Cardiac muscle cell (in vitro differentiated cells and primary cell): ENCODE results near the gene LRRC2. TPM values are rescaled to one million over a fixed set of nuclear protein-coding genes. Genes with fewer than 3 reads are reported as not detected.

Experiments
- DNase-seq, 2 donors: peaks; one replicate each; pipeline versions ENCODE4 v3.0.0 to v3.0.0-alpha.2; 2010 to 2017; ENCODE audit warnings: low read depth in 1 of 2, low spot score in 1 of 2
- H3K27ac ChIP-seq: fragments of 200-600 bp; sonication (generic); 2 replicates; pipeline ENCODE4 v1.5.1; 2016
- H3K27me3 ChIP-seq: fragments of 200-600 bp; sonication (generic); 2 replicates; pipeline ENCODE4 v1.6.0; 2016; ENCODE audit warnings: control low read depth
- H3K36me3 ChIP-seq: fragments of 200-600 bp; sonication (generic); 2 replicates; pipeline ENCODE4 v1.5.1; 2016; ENCODE audit warnings: control low read depth
- H3K4me1 ChIP-seq: fragments of 200-600 bp; sonication (generic); 2 replicates; pipeline ENCODE4 v1.8.1; 2017; ENCODE audit warnings: low read depth, mild to moderate bottlenecking, mixed run types
- H3K4me3 ChIP-seq: fragments of 200-600 bp; sonication (generic); 2 replicates; pipeline ENCODE4 v1.5.1; 2016; ENCODE audit warnings: mild to moderate bottlenecking
- H3K9me3 ChIP-seq: fragments of 200-600 bp; sonication (generic); 2 replicates; pipeline ENCODE4 v1.5.1; 2017; ENCODE audit warnings: low read depth, mild to moderate bottlenecking, control low read depth
- CTCF ChIP-seq: IDR thresholded peaks from 2 replicates; pipeline ENCODE4 v1.5.1; 2012; ENCODE audit warnings: low read depth, mild to moderate bottlenecking, low read length
- polyA plus RNA-seq: library from polyadenylated mRNA; unstranded; fragments of >200 nt; fragmentation: Nextera tagmentation; extraction: Ambion mirVana; gene quantifications from 2 replicates; pipeline ENCODE4 v1.2.1, GENCODE V29; 2016
- total RNA-seq: library from RNA; depleted of rRNA; stranded (reverse); fragments of >200 nt; gene quantifications from 2 replicates; pipeline ENCODE4 v1.2.3, GENCODE V29; 2016

Gene LRRC2
- total and polyA plus RNA-seq, 2 experiments from 2014 or later, result 0.77 to 1.6 TPM

DNA sequence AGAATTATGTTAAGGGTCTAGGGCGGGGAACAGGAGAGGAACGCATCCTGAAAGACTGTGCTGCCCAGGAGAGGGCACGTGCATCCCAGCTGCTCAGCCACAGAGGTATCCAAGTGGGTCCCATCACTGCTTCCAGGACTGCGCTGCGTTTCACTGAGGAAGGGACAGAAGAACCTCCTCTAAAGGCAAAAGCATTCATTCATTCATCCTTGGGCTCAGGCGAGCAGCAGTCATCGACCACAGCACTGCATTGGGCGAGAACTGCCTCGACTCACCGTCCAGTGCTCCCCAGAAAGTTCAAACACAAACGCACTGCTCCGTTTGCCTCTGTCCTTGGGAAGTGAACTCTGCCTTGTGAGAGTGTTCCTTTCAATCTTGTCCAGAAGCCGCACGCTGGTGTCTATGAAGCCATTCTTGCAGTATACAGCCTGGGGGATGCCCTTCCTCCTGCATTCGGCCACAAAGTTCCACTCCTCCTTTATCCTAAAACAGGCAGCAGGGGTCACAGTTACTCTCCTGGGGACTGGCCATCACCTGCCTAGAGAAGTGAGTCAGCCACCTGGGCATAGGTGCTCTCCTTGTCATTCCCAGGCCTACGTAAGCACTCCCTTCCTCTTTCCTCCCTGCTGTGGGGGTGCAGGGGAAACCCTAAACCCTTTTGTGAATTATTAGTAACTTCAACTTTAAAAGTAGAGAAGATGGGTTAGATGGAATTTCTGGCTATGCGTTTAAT, 21.2 kb downstream of the LRRC2 start:
- Histone ChIP-seq H3K4me1 (no peaks in the 10 kb centered on the region), H3K27me3 (no peaks in the 10 kb centered on the region), H3K4me3 (no peak overlapping the region), H3K9me3 (no peaks in the 10 kb centered on the region), H3K36me3 (no peaks in the 10 kb centered on the region), H3K27ac (no peak overlapping the region)
- no peak for DNase-seq
- TF ChIP-seq CTCF, result no peak

- Histone ChIP-seq H3K4me1 (peaks cover 16% of the 10 kb centered on the region), H3K4me3 (no peak overlapping the region), H3K27ac (no peak overlapping the region), H3K27me3 (no peaks in the 10 kb centered on the region), H3K36me3 (no peaks in the 10 kb centered on the region), H3K9me3 (no peaks in the 10 kb centered on the region)
- TF ChIP-seq CTCF, result no peak
- DNase-seq, result no peak
Measured at GRCh38 chr3:46542801-46543201, 23.3 kb downstream of the LRRC2 start.

- H3K36me3 ChIP-seq, result no peaks in the 10 kb centered on the region
- H3K9me3 ChIP-seq, result no peaks in the 10 kb centered on the region
- DNase-seq, result no peak
- no peaks in the 10 kb centered on the region for H3K27me3 ChIP-seq
- no peak overlapping the region for H3K4me3 ChIP-seq
- no peak overlapping the region for H3K27ac ChIP-seq
- no peak for TF ChIP-seq CTCF
- H3K4me1 ChIP-seq, result peaks cover 16% of the 10 kb centered on the region
Measured at GRCh38 chr3:46542344-46542743, 23.8 kb downstream of the LRRC2 start.

DNA sequence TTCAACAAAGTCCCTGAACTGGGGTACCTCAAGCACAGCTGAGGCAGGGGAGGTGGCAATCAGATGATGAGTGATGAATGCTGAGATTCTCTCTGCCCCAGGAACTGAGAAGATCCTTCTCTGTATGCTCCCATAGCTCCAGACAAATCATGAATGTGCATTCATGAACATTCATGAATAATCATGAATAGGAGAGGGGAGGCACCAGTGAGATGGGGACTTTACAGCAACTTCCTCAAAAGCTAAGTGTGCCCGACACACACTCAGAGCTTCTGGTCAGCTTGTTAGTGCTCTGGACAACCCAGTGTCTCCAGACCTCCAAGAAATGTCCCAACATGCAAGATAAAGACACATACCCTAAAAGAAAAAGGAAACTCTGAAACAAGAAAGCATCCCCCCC, 24.3 kb downstream of the LRRC2 start:
- TF ChIP-seq CTCF, result no peak

DNA sequence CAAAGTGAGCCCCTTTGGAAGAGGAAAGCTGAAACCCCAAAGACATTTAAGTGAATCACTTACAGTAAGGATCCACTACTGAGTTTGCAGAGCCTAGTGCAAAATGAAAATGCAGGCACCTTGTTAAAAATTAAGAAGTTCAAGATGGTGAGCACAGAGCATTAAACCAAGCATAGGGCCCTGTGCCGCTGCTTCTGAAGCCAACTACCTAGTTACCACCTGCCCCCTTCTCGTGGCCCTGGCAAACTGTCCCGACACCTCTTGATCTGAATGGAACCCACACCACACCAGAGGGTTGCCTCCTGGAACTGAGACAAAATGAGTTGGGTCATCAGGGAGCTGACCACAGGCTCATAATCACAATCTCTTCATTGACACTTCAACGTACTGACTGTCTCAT, 25.6 kb downstream of the LRRC2 start:
- Histone ChIP-seq H3K36me3 (no peaks in the 10 kb centered on the region), H3K4me3 (no peak overlapping the region), H3K27ac (no peak overlapping the region), H3K27me3 (no peaks in the 10 kb centered on the region), H3K9me3 (no peaks in the 10 kb centered on the region), H3K4me1 (peaks cover 16% of the 10 kb centered on the region)
- no peak for TF ChIP-seq CTCF
- DNase-seq, result no peak

More for the DNA sequence above, 24.3 kb downstream of the LRRC2 start:
- no peak for DNase-seq
- H3K9me3 ChIP-seq, result no peaks in the 10 kb centered on the region
- H3K27me3 ChIP-seq, result no peaks in the 10 kb centered on the region
- no peaks in the 10 kb centered on the region for H3K36me3 ChIP-seq
- no peak overlapping the region for H3K4me3 ChIP-seq
- no peak overlapping the region for H3K27ac ChIP-seq
- peaks cover 16% of the 10 kb centered on the region for H3K4me1 ChIP-seq
